ENCODE results near the gene DMGDH. TPM values are rescaled to one million over a fixed set of nuclear protein-coding genes. Genes with fewer than 3 reads are reported as not detected.
A peak's percentile ranks its signal among the peaks of the same experiment; 100 is the strongest.

The DMGDH gene
- total RNA-seq = 4.5 and 9.3 TPM in 2 replicates

GRCh38 chr5:79069488-79070349 is at the start of gene DMGDH, which contains the start of gene BHMT2:
Gene DMGDH (minus strand): TSS chr5:79069674. CDS start chr5:79069620, 54 bp downstream.
Gene BHMT2 (plus strand): TSS chr5:79069767. CDS start chr5:79069783, 16 bp downstream.
- no peak for DNase-seq (ENCODE audit: low read depth)

DNA sequence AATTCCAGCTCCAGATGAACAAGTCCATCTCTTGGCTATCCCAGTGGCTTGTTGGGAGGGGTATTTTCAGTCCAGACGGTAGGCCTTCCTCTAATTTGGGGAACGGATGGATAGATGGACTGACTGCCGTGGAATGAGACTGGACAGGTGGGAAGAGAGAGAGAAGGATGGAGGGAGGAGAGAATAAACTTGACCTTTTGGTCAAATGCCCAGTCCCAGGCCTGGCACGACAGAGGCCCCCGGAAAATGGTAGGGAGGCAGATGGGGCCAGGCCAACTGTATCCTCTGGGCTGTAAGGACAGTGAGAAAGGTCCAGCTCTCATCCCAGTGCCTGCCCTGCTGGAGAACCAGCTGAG is 43.2 kb upstream of the DMGDH start:
- DNase-seq (ENCODE audit: low read depth) = no peak

GRCh38 chr5:79111960-79112702 is 42.7 kb upstream of the DMGDH start:
- DNase-seq (ENCODE audit: low read depth) = no peak

DNA sequence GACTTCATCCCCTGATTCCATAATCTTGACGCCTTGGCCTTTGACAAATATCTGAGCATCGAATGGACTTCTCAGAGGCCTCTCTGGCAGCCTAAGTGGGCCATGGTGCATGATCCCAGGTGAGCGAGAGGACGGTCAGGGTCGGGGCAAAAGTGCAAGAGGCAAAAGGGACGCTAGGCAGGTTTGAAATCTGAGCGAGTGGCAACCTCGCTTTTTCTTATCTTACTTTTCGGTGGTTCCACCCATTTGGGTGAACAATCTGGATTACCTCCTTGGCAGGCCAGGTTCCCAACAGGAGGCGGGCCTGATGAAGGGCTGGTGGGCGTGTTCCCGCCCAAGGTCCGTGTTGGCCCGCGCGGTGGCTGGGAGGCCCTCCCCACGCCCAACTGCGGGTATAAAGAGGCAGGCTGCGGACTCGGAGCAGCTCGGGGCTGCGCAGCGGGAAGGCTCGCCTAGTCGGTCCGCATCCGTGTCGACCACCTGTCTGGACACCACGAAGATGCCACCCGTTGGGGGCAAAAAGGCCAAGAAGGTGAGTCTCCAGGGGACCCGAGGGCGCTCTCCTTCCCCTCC is 42.0 kb upstream of the DMGDH start, which contains the start of gene BHMT:
Gene BHMT, plus strand, starts transcription at position 423 of the 573 bp plus-strand sequence. Its CDS starts 77 bp downstream, at position 500.
- no peak for DNase-seq (ENCODE audit: low read depth)

DNA sequence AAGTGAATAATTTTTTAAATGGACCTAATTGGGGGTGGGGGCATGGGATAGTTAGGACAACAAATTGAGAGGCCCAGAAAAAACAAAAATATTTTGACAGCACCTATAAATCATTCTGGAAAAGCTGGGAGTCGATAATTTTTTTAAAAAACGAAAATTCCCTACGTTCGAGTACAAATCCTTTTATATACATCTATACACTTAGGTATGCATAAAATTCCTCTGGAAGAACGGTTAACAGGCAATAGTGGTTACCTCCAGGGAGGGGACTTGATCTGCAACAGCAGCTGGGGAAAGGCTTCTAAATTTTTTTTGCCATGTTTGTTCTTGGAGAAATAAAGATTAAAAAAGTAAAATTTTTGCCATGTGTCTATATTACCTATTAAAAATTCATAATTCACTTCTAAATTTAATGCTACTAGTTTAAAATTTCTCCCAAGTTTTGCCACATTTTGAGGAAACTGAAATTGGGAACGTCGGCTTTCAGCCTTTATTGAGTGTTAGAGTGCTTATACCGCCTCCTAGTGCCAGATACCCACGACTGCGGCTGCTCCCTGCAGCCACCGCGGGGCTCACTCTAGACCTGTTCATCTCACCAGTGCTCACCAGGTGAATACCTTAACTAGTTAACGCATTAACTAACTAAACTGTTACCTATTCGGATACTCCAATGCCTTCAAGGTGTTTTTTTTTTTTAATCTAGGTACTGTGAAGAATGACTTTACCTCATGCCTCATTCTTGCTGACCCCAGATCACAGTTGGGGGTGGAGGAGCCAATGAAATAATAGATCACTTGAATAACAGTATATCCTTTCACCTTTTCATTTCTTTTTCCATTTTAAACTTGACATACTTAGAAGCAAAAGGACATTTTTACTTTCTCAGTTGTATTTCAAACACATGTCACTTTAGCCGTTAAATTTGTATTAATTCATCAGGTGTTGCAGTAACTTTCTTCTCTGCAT is 40.3 kb upstream of the DMGDH start:
- DNase-seq (ENCODE audit: low read depth) = no peak

GRCh38 chr5:79108792-79109191 is 39.3 kb upstream of the DMGDH start:
- DNase-seq (ENCODE audit: low read depth) = no peak

- no peak for DNase-seq (ENCODE audit: low read depth)
Measured at GRCh38 chr5:79108086-79108485, 38.6 kb upstream of the DMGDH start.

GRCh38 chr5:79107020-79107796 is 37.7 kb upstream of the DMGDH start:
- DNase-seq (ENCODE audit: low read depth) = peak; percentile 67

DNA sequence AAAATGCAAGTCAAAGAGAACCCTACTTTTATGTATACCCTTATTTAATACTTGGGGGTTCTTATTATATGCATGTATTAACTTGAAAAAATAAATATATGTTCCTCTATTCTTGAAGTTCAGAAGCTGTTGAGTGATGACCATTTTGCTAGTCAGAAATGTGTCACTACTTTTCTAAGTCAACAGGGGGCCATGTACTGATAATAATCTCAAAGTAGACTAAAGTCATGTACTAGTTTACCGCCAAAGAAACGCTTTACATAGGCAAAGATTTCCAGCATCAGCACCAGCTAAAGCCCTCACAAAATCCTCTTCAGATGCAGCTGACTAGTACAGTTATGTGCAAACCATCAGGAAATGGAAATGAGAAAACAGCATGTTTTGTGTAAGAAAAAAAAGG is 36.4 kb upstream of the DMGDH start:
- DNase-seq (ENCODE audit: low read depth) = no peak

DNA sequence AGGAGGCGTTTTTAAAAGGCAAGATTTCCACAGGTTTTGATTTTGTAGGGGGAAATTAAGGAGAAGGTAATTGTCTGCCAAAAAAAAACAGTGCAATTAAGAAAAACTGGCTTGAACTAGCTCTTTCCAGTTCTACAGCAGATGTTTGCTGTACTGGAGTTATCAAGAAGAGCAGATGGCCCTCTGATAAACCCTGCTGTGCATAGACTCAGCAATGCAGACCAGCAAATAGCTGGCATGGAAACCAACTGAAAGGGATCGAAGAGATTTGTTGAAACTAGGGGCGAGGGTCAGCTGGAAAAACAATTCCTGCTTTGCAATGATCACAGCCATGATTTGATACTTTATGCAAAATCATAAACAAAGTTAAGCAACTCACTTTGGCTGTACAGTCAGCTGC is 24.3 kb upstream of the DMGDH start:
- DNase-seq (ENCODE audit: low read depth) = no peak

- no peak for DNase-seq (ENCODE audit: low read depth)
Measured at GRCh38 chr5:79091064-79091463, 21.6 kb upstream of the DMGDH start.

GRCh38 chr5:79088507-79088906 is 19.0 kb upstream of the DMGDH start:
- no peak for DNase-seq (ENCODE audit: low read depth)

GRCh38 chr5:79086116-79086515 is 16.6 kb upstream of the DMGDH start:
- peak; percentile 40 for DNase-seq (ENCODE audit: low read depth)

DNA sequence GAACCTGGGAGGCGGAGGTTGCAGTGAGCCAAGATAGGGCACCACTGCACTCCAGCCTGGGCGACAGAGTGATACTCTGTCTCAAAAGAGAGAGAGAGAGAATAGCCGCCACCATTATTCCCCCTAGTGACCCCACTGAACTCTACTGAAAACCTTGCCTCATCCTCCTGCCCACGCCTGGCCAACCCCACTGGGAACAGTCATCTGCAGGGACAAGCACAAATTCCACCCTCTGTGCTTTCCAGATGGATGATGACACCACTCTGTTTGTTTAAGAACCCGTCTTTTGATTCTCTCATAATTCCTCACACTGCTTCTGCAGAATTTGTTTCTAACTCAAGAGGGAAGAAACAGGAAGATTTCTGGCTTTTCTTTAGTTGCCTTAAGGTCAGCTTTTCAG is 12.3 kb upstream of the DMGDH start:
- DNase-seq (ENCODE audit: low read depth) = no peak

GRCh38 chr5:79080804-79081203 is 11.3 kb upstream of the DMGDH start:
- no peak for DNase-seq (ENCODE audit: low read depth)

GRCh38 chr5:79077680-79078365 is 8.3 kb upstream of the DMGDH start:
- DNase-seq (ENCODE audit: low read depth) = peak; percentile 81

DNA sequence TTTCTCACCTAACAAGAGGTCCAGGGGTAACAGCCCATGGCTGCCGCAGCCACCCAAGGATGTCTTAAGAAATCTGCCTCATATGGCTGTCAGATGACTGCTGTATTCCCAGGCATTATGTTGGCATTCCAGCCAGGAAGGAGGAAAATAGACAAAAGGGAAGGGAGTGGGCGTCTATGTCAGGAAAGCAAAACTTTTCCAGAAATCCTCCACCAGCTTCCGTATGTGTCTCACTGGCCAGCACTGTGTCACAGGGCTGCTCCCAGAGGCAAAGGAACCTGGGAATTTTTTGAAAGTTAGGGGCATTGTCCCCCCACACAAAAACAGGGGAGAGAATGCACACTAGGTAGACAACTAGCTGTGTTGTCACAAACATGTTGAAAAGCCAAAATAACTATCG is 7.3 kb upstream of the DMGDH start:
- DNase-seq (ENCODE audit: low read depth) = peak; percentile 23

DNA sequence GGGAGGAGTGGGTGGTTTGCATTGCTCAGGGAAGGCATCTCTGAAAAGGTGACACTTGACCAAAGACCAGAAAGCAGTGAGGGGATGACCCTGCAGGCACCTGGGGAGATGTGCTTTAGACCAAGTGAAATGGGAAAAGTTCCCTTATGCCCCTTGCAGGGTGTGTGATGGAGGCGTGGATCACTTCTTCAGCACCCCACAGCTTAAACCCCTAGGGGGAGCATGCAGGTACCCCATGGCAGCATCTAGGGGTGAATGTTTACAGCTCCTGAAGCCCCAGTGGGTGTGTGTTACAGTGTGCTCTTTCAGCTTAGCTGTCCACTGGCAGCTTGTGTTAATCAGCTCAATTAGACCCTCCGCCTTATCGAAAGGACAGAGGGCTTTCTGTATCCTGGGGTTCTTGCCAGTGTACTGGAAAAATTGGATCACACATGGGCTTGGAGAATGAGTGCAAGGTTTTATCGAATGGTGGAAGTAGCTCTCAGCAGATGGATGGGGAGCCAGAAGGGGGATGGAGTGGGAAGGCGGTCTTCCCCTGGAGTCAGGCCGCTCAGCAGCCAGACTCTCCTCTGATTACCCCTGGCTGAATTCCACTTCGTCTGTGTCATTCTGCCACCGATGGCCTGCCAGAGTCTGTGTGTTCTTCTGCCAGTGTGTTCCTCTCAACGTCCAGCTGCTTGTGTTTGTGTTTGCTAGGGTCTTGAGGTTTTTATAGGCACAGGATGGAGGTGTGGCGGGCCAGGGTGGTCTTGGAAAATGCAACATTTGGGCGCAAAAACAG is 6.4 kb upstream of the DMGDH start:
- DNase-seq (ENCODE audit: low read depth) = peak; percentile 30

DNA sequence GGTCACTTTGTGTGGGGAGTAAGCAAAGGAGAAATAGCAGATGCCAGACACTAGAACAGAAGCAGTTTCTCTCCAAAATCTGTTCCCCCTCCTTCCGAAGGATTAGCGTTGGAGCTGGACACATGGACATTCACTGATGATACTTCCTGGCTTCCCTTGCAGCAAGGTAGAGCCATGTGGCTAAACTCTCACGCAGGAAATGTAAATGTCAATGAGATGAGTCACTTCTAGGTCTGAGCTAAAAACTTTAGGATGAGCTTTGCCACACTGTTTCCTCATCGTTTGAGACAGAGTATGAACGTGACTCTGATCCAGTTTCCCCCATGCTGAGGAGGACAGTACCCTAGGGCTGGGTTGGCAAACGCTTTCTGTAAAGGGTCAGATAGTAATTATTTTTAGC is 5.2 kb upstream of the DMGDH start:
- DNase-seq (ENCODE audit: low read depth) = peak; percentile 84

Measured in renal cortical epithelial cell (primary cell).